LNCAP (cell line): ENCODE data around the gene RCBTB2.

ENCODE experiments used
- TF ChIP-seq, protein P1 (sequence below): fragments of 450-650 bp; IDR thresholded peaks from 2 replicates; pipeline ENCODE4 v1.5.1; 2017; ENCODE audit warnings: mild to moderate bottlenecking

RCBTB2 gene

GRCh38 chr13:48533961-48534600 is 1.2 kb upstream of the RCBTB2 start:
- TF ChIP-seq, protein P1, sequence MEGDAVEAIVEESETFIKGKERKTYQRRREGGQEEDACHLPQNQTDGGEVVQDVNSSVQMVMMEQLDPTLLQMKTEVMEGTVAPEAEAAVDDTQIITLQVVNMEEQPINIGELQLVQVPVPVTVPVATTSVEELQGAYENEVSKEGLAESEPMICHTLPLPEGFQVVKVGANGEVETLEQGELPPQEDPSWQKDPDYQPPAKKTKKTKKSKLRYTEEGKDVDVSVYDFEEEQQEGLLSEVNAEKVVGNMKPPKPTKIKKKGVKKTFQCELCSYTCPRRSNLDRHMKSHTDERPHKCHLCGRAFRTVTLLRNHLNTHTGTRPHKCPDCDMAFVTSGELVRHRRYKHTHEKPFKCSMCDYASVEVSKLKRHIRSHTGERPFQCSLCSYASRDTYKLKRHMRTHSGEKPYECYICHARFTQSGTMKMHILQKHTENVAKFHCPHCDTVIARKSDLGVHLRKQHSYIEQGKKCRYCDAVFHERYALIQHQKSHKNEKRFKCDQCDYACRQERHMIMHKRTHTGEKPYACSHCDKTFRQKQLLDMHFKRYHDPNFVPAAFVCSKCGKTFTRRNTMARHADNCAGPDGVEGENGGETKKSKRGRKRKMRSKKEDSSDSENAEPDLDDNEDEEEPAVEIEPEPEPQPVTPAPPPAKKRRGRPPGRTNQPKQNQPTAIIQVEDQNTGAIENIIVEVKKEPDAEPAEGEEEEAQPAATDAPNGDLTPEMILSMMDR = no peak

- TF ChIP-seq, protein P1 = no peak
Observed at GRCh38 chr13:48532256-48532505, 699 bp downstream of the RCBTB2 start.

- TF ChIP-seq, protein P1 = no peak
Observed at GRCh38 chr13:48531416-48532255, 1.2 kb downstream of the RCBTB2 start.

DNA sequence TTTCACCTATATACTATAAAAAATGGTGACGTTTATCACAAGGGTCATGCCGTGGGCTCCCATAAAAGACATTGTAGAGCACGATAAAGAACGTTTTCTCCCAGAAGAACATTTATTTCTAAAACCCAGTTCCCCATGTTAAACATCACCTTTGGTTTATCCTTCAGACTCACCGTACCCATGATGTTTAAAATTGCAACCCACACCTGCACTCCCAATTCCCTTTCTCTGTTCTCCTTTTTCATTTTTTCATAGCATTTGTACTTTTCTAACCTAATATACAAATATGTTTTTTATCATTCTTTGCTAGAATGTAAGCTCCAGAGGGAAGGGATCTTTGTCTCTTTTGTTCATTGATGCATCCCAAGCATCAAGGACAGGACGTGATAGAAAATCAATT is 2.0 kb downstream of the RCBTB2 start:
- TF ChIP-seq, protein P1 = no peak

DNA sequence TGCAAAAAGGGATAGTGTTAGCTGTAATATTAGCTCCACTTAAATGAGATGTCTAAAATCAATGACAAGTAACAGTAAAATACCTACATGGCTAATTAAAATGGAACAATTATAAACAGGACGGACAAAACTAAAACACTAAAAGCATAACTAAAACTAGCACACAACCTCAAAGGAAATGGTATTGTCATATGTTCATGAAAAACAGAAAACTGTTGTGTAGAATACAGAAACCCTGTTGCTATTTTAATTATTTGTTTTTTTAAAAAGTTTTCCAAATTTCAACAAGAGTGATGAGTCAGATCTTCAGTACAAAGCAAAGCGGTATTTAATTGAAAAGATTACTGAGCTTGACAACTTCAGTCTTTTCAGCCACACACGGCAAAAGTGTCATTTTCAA is 4.2 kb downstream of the RCBTB2 start:
- TF ChIP-seq, protein P1 = no peak

DNA sequence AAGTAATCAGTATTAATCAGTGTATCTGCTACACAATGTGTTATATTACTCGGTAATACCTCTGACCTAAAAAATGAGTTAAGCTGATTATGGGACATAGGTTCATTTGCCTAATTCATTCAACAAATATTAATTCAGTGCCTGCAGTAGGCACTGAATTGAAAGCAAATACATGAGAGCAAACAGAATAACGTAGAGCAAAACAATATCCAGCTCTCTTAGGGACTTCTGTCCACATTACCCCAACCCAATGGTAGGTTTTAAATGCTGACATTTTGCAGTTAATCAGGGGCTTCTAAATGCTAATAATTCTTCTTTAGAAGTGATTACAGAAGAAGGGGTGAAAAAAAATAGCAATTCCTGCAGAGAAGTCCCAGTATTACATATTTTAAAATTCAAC is 4.9 kb downstream of the RCBTB2 start:
- TF ChIP-seq, protein P1 = no peak

- TF ChIP-seq, protein P1 = no peak
Observed at GRCh38 chr13:48526286-48526685, 6.6 kb downstream of the RCBTB2 start.
